Choroid plexus epithelial cell (primary cell): Measurements from ENCODE around the gene GNG10.

Experiments
- DNase-seq: peaks from one replicate; pipeline ENCODE4 v3.0.0-alpha.2; 2010; ENCODE audit warnings: low read depth
- H3K4me3 ChIP-seq: 2 replicates; pipeline ENCODE4 v1.5.1; 2011; ENCODE audit warnings: low read depth, mild to moderate bottlenecking, control low read depth, low read length, moderate library complexity
- TF ChIP-seq, protein P1 (sequence below): conservative IDR thresholded peaks from 2 replicates; pipeline ENCODE4 v1.5.1; 2011; ENCODE audit warnings: low read depth, mild to moderate bottlenecking, control low read depth, inconsistent platforms, low read length, moderate library complexity

Gene GNG10

GRCh38 chr9:111683392-111683791 lies 22.0 kb downstream of the GNG10 start:
- no peak overlapping the region for H3K4me3 ChIP-seq
- no peak for DNase-seq
- TF ChIP-seq, protein P1, sequence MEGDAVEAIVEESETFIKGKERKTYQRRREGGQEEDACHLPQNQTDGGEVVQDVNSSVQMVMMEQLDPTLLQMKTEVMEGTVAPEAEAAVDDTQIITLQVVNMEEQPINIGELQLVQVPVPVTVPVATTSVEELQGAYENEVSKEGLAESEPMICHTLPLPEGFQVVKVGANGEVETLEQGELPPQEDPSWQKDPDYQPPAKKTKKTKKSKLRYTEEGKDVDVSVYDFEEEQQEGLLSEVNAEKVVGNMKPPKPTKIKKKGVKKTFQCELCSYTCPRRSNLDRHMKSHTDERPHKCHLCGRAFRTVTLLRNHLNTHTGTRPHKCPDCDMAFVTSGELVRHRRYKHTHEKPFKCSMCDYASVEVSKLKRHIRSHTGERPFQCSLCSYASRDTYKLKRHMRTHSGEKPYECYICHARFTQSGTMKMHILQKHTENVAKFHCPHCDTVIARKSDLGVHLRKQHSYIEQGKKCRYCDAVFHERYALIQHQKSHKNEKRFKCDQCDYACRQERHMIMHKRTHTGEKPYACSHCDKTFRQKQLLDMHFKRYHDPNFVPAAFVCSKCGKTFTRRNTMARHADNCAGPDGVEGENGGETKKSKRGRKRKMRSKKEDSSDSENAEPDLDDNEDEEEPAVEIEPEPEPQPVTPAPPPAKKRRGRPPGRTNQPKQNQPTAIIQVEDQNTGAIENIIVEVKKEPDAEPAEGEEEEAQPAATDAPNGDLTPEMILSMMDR = no peak

DNA sequence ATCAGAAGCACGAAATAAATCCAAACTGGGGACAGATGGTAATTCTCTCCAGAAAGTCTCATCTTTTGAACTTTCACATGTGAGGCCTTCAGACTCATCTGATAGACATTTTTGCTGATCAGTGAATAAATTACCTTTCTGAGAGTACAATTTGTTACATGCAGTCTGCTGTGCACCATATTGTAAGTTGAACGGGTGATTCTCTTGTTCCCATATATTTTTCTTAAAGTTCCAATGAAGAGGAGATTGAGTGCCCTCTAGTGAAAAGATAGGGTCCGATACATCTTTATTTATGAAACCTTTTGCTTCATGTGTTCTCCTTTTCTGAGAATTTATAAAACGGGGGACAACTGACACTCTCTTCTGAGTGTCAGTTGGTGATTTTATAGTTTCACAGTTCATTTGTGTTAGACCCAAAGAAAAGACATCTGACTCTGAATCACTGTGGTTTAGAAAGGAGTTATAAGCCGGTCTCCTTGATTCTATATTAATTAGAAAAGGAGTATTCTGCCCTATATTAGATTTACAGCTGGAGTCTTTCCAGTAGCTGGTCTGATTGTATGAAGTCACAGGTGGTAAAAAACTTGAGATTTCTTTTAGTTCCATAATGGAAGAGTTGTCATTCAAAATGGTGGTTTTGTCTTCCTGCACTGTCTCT lies 30.4 kb downstream of the GNG10 start:
- DNase-seq = peak; percentile 68
- TF ChIP-seq, protein P1 = peak; percentile 51
- H3K4me3 ChIP-seq = no peak overlapping the region

GRCh38 chr9:111696796-111697195 lies 35.4 kb downstream of the GNG10 start:
- TF ChIP-seq, protein P1 = no peak
- no peak overlapping the region for H3K4me3 ChIP-seq
- no peak for DNase-seq

- no peak overlapping the region for H3K4me3 ChIP-seq
- TF ChIP-seq, protein P1 = no peak
- DNase-seq = no peak
Measured at GRCh38 chr9:111700776-111701175, 39.4 kb downstream of the GNG10 start.

- no peak for DNase-seq
- TF ChIP-seq, protein P1 = no peak
- no peak overlapping the region for H3K4me3 ChIP-seq
Measured at GRCh38 chr9:111704503-111704902, 43.1 kb downstream of the GNG10 start.

DNA sequence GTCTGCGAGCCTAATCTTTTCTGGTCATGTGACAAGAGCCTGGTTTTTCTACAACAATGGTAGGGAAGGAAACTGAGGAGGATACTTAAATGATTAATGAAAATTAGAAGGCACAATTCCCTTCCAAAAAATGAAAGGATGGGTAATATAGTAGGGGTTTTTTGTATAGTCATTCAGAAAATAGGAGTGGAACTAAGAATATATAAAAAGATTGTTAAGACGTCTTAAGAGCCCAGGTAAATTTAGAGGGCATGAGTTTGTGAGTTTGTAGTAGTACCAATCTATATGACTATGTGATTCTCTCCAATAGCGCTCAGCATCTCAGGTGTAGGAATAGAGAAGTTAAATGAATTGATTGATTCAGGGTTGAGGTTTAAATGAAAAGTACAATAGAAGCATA lies 50.1 kb downstream of the GNG10 start:
- H3K4me3 ChIP-seq = no peak overlapping the region
- TF ChIP-seq, protein P1 = no peak
- DNase-seq = no peak

GRCh38 chr9:111712369-111712768 lies 51.0 kb downstream of the GNG10 start:
- TF ChIP-seq, protein P1 = no peak
- H3K4me3 ChIP-seq = no peak overlapping the region
- DNase-seq = no peak
